ENCODE results near the gene SSR1. TPM values are rescaled to one million over a fixed set of nuclear protein-coding genes. Genes with fewer than 3 reads are reported as not detected.

The SSR1 gene
- total RNA-seq, 1 experiment from 2014 or later = 102 TPM

GRCh38 chr6:7268816-7269555, 44.0 kb downstream of the SSR1 start:
- Histone ChIP-seq H3T11ph (ENCODE audit: low read length) (no peak overlapping the region), H3K18ac (ENCODE audit: insufficient read length, low read depth, low read length) (no peak overlapping the region), H4K20me1 (ENCODE audit: control insufficient read depth, insufficient read depth, insufficient read length) (no peaks in the 10 kb centered on the region), H2BK12ac (ENCODE audit: insufficient read length, low read depth, low read length) (no peak overlapping the region), H2AFZ (ENCODE audit: low read length) (no peak overlapping the region), H3K27me3 (ENCODE audit: insufficient read depth, low read length) (no peaks in the 10 kb centered on the region), H3K14ac (ENCODE audit: insufficient read depth, low read length) (no peak overlapping the region), H3K23ac (ENCODE audit: insufficient read length, low read depth, low read length) (no peak overlapping the region), H3K9ac (ENCODE audit: extremely low read depth, insufficient read length, low read length) (no peak overlapping the region), H3K56ac (ENCODE audit: insufficient read length, low read depth, low read length) (no peak overlapping the region), H2BK15ac (ENCODE audit: low read depth, low read length) (no peak overlapping the region), H4K91ac (ENCODE audit: insufficient read length, low read depth, low read length) (no peak overlapping the region), H3K79me2 (ENCODE audit: insufficient read depth, low read length) (no peaks in the 10 kb centered on the region), H3K4me1 (ENCODE audit: insufficient read depth, low read length) (no peaks in the 10 kb centered on the region), H3K4ac (ENCODE audit: low read depth, low read length) (no peak overlapping the region), H2BK120ac (ENCODE audit: low read depth, low read length, poor library complexity, severe bottlenecking) (no peak overlapping the region), H4K5ac (ENCODE audit: insufficient read length, low read depth, low read length) (no peak overlapping the region), H3K9me3 (ENCODE audit: control insufficient read depth, low read depth, low read length) (no peaks in the 10 kb centered on the region), H2BK20ac (ENCODE audit: low read depth, low read length, poor library complexity, severe bottlenecking) (no peak overlapping the region), H2BK5ac (ENCODE audit: insufficient read length, low read length) (no peak overlapping the region), H3K4me2 (ENCODE audit: insufficient read depth, insufficient read length, low read length) (no peak overlapping the region), H3K27ac (ENCODE audit: insufficient read length, low read depth, low read length) (no peak overlapping the region), H3K79me1 (ENCODE audit: insufficient read depth, low read depth, low read length, poor library complexity, severe bottlenecking) (no peaks in the 10 kb centered on the region), H4K8ac (replicated peaks; ENCODE audit: insufficient read length, low read depth, low read length) (no peak overlapping the region), H3K23me2 (ENCODE audit: insufficient read length, low read depth, low read length, poor library complexity, severe bottlenecking) (no peaks in the 10 kb centered on the region), H2AK5ac (ENCODE audit: insufficient read length, low read length) (no peak overlapping the region)
- no peaks in the 10 kb centered on the region; a peak in 3 of 5 replicates for H3K9me3 Mint-ChIP-seq
- 0 out of 4 replicates have a peak, but pooled peaks cover 0 to 2% of the 10 kb centered on the region in 2 experiments for H3K4me1 Mint-ChIP-seq
- H3K27me3 Mint-ChIP-seq (ENCODE audit: low read depth) = peaks cover 2% of the 10 kb centered on the region; the same call in 1 of the 2 replicates
- no peak overlapping the region; a peak in 1 of 7 replicates for H3K27ac Mint-ChIP-seq
- no peak for DNase-seq
- no CpG with 5 or more reads among the region's 23 CpGs for WGBS (ENCODE audit: extremely low coverage, insufficient read length, low lambda C conversion rate)
- H3K4me3 Mint-ChIP-seq = no peak overlapping the region
- H3K36me3 Mint-ChIP-seq (ENCODE audit: insufficient read depth in 1 of 3, low read depth in 3 of 3) = no peaks in the 10 kb centered on the region
- TF ChIP-seq CTCF (conservative IDR thresholded peaks at IDR 0.05) = no peak

All from H9 (cell line).